Muscle of arm (tissue), 12 donors: ENCODE results near the gene ARID1B. TPM values are rescaled to one million over a fixed set of nuclear protein-coding genes. Genes with fewer than 3 reads are reported as not detected.

Source experiments
- DNase-seq: peaks from one replicate; pipeline ENCODE4 v3.0.0-alpha.2; 2013
- polyA plus RNA-seq, 12 donors: library from polyadenylated mRNA; unstranded; fragments of 120-200 nt; gene quantifications; one replicate each; pipeline ENCODE4 v1.2.1, GENCODE V29; 2013; ENCODE audit not compliant: insufficient read length in 12 of 12

ARID1B gene
- polyA plus RNA-seq, 12 donors = 54.3 to 377 (median 68.6) TPM

DNA sequence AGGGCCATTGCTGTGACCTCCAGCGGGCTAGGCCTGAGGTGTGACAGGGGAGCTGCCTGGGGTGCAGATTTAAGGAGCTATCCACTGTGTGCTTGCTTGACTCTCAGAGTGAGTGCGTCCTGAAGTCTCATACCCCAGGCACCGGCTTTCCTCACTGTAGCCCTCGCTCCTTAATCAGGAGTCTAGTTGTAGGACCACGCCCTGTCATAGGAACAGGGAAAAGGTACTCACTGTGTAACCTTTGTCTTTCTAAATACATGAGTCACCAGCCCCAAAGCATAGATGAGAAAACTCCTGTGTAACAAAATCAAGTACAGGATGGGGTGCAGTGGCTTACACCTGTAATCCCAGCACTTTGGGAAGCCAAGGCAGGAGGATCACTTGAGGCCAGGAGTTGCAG is 404.5 kb downstream of the ARID1B start:
- DNase-seq = no peak

DNA sequence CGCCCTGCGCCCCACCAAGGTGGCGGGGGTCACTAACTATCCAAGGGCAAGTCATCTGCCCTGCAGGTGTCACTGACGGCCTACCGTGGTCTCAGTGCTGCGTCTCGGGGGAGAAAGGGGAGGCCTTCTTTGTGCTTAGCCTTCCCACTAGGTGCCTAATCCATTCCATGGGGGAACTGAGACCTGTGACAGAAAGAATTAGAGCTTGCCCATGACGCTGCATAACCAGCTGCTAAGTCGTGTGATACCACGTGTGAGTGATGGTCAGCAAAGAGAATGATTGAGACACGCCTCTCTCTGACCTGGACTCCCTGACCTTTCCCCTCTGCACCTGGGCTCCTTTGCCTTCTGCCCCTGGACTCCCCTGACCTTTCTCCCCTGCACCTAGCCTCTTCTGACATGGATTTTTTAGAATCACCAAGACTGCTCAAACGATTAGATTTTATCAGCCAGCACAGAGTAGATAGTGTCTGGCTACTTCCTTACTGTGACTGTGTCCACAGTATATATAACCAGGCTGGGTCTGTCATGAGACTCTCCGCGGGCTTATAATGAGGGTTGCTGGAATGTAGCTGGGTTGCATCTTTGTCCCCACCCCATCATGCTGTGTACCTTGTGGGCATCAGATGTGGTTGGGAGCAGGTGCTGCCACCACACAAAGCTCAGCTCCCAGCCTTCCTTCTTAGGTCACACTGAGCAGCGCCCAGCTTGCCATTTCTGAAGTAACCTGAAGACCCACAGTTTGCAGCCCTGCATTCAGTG is 405.5 kb downstream of the ARID1B start:
- DNase-seq = no peak

DNA sequence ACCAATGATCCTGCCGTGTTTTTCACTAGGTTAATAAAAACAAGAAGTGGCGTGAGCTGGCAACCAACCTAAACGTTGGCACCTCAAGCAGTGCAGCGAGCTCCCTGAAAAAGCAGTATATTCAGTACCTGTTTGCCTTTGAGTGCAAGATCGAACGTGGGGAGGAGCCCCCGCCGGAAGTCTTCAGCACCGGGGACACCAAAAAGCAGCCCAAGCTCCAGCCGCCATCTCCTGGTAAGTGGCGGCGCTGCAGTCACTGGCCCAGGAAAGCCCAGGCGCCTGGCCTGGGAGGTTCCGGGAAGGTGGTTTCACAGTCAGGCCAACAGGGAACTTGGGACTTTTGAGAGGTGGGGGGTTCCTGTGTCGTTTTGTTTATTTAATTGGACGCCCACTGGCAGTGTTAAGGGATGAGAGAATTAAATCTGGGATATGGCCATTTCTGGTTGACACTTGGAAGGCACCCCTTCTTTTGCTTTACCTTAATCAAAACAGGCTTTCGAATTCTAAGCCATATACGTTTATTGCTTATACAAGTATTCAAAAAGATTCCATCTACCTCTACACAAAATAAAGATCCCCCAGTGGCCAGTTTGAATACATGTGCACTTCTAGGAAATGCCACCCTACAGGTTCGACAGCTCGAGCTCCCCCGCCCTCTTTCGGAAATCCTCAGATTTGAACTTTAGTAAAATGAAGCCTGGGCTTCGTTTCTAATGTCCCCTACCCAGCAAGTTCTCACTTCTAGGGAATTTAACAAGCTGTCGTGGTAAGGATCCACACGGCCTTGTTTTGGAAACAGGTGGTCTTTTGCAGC is 407.2 kb downstream of the ARID1B start:
- DNase-seq = peak; percentile 51

DNA sequence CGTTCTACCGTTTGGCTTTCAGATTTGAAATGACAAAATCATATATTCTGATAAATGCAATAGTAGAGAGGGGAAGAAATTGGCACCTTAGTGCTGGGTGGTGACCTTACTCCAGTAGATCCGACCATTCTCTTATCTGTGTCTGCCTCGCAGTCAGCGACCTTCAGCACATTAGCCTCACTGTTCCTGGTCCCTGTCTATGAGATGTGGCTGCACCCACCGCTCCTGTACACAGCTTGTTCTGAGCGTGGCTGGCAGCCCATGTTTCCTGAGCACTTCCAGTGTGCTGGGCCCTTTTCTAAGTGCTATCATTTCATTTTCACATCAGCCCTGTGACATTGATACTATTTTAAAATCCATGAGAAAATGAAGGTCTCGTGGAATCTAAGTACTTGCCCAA is 408.0 kb downstream of the ARID1B start:
- DNase-seq = no peak

DNA sequence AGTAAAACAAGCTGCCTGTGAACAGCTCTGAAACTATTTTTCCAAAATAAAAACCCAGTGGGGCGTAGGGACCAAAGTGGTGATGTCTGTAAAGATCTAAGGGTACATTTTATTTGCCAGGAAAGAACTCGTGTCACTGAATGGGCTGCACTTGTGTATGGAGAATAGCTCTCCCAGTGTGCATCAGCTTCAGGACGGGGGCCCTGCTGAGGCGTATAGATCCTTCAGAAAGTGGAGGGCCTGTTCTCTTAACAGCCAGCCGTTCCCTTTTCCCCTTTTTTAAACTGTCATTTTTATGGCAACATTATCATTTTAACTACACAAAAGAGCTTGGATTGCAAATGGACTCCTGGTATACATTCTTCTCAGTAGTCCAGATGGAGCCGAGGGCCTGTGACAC is 408.8 kb downstream of the ARID1B start:
- DNase-seq = no peak

DNA sequence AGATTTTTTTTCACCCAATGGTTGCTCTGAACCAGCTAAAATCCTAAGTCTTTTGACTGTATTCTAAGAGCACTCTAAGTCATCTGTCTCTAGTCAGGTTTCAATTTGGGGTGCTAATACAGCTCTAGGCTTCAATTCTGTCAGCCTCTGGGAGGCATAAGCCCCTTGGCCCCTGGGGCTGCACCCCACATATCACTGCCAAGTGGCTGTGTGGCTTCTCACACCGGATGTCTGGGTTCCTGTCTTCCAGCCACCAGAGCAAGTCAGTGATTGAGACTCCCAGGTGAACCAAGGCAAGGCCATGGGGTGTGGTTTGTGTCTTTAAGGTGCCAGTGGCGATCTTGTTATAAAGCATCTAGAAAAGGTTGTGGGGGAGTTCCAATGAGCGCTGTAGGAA is 409.6 kb downstream of the ARID1B start:
- DNase-seq = no peak

DNA sequence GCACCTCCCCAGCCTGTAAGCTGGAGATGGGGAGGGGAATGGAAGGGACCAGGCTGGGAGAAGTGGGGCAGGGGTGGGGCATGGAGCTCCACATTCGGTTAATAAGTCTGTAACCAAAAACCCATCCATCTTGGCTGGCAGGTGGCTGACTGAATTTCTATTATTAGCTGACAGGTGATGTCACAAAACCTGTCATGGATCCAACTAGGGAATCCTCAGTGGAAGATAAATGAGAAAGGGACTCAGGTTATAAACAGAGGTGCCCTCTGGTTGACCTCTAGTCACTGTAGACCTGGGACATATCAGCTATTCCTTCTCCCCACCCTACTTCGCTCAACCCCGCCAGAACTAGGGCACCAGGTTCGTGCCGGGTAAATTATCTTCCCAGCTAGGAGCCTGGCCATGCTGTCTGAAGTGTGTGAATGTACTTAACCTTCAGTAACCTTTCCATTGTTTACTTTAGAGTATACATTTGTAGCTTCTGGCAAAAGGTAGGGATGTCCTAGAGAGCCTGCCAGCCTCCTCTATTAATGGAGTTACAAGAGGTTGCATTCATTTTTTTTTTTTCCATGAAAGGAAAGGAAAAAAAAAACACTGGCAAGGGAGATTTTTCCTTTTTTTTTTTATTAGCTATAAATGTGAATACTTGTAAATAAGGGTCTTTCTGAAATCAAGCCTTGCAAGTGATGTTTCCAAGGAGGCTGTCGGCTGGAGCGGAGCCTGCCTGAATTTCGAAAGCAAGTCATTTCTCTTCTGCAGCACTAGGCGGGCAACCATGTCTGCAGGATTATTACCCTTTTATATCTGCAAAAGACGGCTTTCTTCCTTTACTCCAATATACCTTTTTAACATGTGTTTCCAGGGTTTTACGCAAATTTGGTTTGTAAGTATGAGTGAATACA is 410.3 kb downstream of the ARID1B start:
- peak; percentile 45 for DNase-seq

DNA sequence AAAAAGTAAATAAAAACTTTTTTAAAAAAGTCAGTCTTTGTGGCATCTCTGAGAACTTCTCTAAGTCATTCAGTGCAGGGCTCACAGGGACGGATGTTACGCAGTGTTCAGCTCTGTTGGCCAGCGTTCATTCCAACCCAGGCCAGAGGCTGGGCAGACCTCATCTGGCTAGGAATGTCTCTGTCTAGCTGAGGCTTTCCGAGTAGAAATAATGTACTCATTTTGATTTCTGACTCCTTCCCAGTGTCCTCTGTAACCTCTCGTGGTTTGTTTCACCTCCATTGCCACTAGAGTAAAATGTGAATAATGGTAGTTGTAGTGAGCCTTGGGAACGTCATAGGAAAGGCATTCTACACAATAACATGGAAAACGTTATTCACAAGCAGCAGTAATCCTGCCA is 411.0 kb downstream of the ARID1B start:
- DNase-seq = no peak

DNA sequence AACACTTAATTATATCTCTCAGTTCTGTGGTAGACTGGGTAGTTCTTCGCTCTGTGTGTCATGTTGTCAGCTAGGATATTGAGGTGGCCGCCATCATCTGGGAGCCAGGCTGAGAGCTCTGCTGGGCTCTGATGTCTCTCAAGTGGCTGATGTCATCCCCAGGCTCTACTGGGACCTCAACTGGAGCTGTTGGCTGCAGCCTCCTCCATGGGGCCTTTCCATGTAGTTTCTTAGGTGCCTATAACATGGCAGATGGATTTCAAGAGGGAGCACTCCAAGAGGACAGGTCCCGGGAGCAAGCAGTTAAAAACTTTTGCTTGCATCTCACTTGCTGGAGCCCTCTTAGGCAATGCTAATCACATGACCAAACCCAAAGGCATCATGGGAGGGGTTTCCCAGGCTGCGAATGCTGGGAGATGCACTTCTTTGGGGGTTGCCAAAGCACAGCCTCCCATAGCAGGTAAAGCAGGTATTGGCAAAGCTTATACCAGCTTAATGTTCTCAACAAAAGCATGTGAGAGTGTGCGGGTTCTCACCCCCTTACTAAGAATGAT is 416.3 kb downstream of the ARID1B start:
- DNase-seq = no peak

DNA sequence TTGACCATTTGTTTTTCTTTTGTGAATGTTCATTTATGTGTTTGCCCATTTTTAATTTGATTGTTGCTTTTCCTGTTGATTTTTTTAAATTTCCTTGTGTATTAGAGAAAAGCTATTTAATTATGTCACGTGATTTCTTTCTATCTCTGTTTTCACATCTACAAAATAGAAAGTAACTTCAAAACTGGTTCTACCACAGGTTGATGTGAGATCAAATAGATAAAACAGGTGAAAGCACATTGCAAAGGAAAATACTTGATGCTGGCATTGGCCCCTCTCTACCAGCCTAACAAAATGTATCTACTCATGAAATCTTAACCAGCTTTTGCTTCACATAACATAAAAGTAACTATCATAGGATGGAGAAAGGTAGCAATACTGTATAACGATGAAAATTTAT is 416.9 kb downstream of the ARID1B start:
- DNase-seq = no peak

DNA sequence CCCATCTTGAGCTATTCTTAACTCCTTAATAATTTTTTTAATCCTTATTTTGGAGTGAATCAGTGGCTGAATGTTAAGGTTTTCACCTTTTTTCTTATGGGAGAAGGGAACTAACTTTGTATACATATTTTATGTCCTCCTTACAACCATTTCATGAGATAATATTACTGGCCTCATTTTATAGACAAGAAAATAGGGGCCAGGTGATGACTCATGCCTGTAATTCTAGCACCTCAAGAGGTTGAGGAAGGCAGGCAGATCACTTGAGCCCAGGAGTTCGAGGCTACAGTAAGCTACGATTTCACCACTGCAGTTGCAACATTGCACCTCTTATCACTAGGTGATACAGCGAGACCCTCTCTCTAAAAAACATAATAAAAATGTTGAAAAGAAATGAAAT is 417.5 kb downstream of the ARID1B start:
- DNase-seq = no peak

DNA sequence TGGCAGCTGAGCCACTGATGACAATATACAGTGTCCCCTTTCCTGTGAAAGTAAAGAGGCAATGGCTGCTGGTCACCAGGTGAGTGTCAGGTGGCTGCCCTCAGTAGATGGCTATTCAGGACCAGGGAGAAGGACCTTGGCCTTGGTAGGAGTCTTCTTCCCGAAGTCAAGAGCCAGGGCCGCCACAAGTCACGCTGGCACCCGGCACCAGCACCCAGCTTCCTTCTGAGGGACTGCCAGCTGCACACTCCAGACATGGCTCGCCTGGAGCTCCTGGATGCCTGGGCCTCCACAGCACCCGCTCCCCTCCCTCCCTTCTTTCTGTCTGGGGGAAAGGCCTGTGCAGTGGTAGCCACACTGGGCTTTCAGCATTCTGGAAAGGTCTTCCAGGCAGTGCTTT is 419.2 kb downstream of the ARID1B start:
- no peak for DNase-seq

DNA sequence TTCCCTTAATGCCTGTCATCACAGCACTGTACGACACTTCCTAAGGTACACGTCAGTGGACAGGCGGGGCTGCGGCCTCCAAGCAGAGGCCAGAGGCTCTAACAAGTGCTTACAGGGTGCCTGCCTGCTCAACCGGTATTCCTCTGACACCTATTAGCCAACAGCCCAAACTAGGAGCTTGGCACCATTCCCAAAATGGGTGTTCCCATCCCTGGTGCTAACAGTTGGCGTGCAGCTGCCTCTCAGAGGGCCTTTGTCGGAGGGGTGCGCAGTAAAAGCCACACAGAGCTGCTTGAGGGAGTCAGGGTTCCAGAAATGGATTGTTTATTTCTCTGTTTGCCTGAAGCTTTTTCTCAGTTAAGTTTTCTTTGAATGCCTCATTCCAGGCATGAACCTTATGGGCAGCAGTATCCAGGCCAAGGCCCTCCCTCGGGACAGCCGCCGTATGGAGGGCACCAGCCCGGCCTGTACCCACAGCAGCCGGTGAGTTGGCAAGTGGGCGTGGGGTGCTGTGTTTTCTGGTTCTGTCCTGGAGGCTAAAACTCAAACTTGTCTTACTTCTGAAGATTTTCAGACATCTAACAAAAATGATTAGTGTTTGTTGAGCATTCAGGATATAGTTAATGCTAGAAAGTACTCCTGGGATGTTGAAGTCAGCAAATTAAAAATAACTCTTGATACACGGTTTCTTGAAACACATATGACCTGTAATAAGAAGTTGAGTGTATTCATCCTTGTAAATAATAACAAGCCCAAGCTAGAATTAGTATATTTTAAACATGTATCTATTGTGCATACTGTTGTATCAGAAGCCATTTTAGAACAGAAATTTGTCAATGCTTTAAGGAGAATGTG is 421.5 kb downstream of the ARID1B start:
- peak; percentile 25 for DNase-seq

DNA sequence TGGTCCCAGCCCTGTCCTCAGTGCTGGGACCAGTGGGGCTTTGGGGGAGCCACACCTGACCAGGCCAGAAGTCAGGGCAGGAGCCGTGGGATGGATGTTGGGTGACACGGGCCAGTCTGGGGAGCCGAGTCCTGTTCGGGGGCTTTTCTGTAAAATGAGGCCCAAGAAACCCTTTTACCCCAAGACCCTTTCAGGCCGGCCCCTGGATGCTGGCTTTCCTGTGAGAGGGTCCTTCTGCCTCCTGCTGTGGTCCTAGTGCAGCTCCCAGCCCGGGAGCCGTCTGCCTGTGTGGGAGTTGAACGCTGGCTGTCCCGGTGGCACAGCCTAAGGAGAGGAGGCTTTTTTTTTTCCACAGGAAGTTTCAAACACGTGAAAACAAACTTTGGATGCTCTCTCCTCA is 422.9 kb downstream of the ARID1B start:
- DNase-seq = no peak

DNA sequence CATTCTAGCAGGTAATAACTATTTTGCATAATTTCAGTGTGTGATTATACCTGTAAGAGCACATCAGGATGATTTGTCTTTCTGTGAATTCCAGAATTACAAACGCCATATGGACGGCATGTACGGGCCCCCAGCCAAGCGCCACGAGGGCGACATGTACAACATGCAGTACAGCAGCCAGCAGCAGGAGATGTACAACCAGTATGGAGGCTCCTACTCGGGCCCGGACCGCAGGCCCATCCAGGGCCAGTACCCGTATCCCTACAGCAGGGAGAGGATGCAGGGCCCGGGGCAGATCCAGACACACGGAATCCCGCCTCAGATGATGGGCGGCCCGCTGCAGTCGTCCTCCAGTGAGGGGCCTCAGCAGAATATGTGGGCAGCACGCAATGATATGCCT is 423.4 kb downstream of the ARID1B start:
- DNase-seq = no peak

DNA sequence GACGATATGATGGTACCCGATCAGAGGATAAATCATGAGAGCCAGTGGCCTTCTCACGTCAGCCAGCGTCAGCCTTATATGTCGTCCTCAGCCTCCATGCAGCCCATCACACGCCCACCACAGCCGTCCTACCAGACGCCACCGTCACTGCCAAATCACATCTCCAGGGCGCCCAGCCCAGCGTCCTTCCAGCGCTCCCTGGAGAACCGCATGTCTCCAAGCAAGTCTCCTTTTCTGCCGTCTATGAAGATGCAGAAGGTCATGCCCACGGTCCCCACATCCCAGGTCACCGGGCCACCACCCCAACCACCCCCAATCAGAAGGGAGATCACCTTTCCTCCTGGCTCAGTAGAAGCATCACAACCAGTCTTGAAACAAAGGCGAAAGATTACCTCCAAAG is 423.9 kb downstream of the ARID1B start:
- DNase-seq = no peak

DNA sequence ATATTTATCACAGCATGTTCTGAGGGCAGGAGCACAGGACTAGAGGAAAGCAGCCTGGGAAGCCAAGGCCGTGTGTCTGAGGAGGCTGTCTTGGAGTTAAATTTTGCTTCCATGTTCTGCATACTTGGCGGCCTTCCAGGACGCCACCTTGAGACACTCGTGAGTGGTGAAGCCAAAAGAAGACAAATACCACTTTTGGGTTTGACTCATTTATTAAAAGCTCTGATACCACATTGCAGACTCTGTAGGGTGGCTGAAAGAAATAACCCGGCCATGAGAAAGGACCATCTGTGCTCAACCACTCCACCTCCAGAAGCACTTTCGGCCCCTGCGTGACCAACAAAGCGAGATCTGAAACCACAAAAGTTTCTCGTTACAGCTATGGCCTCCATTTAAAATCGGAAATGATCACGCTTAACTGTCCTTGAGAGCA is 426.1 kb downstream of the ARID1B start:
- no peak for DNase-seq

DNA sequence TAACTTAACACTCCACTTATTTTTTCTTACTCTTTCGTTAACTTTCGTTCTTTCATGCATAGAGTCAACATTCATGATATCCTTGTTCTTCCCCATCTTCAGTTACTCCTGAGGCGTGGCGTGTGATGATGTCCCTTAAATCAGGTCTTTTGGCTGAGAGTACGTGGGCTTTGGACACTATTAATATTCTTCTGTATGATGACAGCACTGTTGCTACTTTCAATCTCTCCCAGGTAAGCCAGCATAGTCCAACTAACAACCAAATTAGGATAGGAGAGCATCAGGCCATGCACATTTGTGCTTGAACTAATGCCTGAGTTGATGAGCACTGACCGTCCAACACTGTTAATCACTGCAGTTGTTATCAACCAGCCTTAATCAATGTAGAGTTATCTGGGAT is 426.6 kb downstream of the ARID1B start:
- DNase-seq = no peak

DNA sequence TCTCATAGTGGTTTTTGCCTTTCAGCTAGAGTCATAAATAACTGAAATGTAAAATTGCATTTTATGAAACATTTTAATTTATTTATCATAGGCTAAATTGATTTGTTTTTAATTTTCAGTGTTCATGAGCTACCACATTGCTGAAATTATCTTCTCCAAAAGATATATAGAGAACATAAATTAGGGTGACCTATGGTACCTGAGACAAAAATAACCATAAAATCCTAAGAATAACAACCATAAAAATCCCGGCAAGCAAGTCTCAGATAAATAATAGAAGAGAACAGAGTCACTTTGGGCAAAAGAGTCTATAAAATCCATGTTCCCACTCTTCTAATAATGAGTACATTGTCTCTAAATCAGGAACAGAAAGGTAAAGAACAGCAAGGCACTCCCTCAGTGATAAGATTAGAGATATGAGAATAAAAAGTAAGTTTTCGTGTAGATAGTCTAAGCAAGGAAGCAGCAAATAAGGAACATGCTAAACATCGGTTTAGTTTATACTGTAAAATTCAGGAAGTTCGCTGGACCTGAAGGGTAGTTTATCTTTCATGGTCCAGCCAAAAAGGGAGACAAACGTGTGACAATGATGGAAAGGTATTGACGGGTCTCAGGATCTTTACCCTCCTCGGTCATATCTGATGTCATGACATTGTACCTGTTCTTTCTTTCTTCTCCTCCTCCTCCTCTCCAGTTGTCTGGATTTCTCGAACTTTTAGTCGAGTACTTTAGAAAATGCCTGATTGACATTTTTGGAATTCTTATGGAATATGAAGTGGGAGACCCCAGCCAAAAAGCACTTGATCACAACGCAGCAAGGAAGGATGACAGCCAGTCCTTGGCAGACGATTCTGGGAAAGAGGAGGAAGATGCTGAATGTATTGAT is 428.5 kb downstream of the ARID1B start:
- no peak for DNase-seq

DNA sequence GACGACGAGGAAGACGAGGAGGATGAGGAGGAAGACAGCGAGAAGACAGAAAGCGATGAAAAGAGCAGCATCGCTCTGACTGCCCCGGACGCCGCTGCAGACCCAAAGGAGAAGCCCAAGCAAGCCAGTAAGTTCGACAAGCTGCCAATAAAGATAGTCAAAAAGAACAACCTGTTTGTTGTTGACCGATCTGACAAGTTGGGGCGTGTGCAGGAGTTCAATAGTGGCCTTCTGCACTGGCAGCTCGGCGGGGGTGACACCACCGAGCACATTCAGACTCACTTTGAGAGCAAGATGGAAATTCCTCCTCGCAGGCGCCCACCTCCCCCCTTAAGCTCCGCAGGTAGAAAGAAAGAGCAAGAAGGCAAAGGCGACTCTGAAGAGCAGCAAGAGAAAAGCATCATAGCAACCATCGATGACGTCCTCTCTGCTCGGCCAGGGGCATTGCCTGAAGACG is 429.2 kb downstream of the ARID1B start:
- DNase-seq = no peak
